Liver (tissue), 9 donors: Measurements from ENCODE around the gene NKD1. TPM values are rescaled to one million over a fixed set of nuclear protein-coding genes. Genes with fewer than 3 reads are reported as not detected.

ENCODE experiments used
- DNase-seq: peaks from one replicate; pipeline ENCODE4 v3.0.0-alpha.2; 2017; ENCODE audit warnings: low spot score
- H3K27ac ChIP-seq, 2 donors: one replicate each; pipeline ENCODE4 v1.7.0; 2013; ENCODE audit warnings: inconsistent platforms in 2 of 2, low read length in 2 of 2, control low read depth in 1 of 2, low read depth in 1 of 2, mild to moderate bottlenecking in 1 of 2
- H3K27me3 ChIP-seq, 4 donors: one replicate each; pipeline versions ENCODE4 v1.6.1 to v1.7.0; 2013; ENCODE audit warnings: low read length in 3 of 4, inconsistent platforms in 1 of 4, mild to moderate bottlenecking in 1 of 4, moderate library complexity in 1 of 4; ENCODE audit not compliant: control insufficient read depth in 4 of 4, insufficient read depth in 4 of 4
- H3K36me3 ChIP-seq, 4 donors: one replicate each; pipeline versions ENCODE4 v1.6.1 to v1.7.0; 2013; ENCODE audit warnings: low read length in 3 of 4, mild to moderate bottlenecking in 3 of 4, low read depth in 1 of 4, moderate library complexity in 1 of 4; ENCODE audit not compliant: control insufficient read depth in 4 of 4, insufficient read depth in 3 of 4
- H3K4me1 ChIP-seq, 4 donors: one replicate each; pipeline versions ENCODE4 v1.6.1 to v1.7.0; 2013; ENCODE audit warnings: low read length in 3 of 4, mild to moderate bottlenecking in 3 of 4, moderate library complexity in 1 of 4; ENCODE audit not compliant: control insufficient read depth in 4 of 4, insufficient read depth in 4 of 4
- H3K4me3 ChIP-seq, 3 donors: one replicate each; pipeline versions ENCODE4 v1.6.1 to v1.7.0; 2013; ENCODE audit warnings: low read length in 3 of 3, control low read depth in 1 of 3, low read depth in 1 of 3, mild to moderate bottlenecking in 1 of 3
- H3K9ac ChIP-seq, 2 donors: one replicate each; pipeline ENCODE4 v1.7.0; 2013; ENCODE audit warnings: low read length in 2 of 2, mild to moderate bottlenecking in 2 of 2, moderate library complexity in 2 of 2, control low read depth in 1 of 2, low read depth in 1 of 2
- H3K9me3 ChIP-seq, 4 donors: one replicate each; pipeline versions ENCODE4 v1.6.1 to v1.7.0; 2013; ENCODE audit warnings: low read length in 3 of 4; ENCODE audit not compliant: control insufficient read depth in 4 of 4
- ATF3 ChIP-seq: IDR thresholded peaks from 2 replicates; pipeline ENCODE4 v1.6.1; 2016; ENCODE audit warnings: antibody characterized with exemption
- EGR1 ChIP-seq, 2 donors: IDR thresholded peaks; 2 replicates each; pipeline ENCODE4 v1.6.1; 2016 to 2018; ENCODE audit warnings: antibody characterized with exemption in 2 of 2, low read depth in 2 of 2
- FOXA1 ChIP-seq: IDR thresholded peaks from 2 replicates; pipeline ENCODE4 v1.6.1; 2016; ENCODE audit warnings: antibody characterized with exemption
- FOXA2 ChIP-seq: IDR thresholded peaks from 2 replicates; pipeline ENCODE4 v1.6.1; 2016; ENCODE audit warnings: antibody characterized with exemption
- GABPA ChIP-seq, 2 donors: IDR thresholded peaks in 1 of 2; conservative IDR thresholded peaks in 1 of 2; 2 replicates each; pipeline ENCODE4 v1.6.1; 2016; ENCODE audit warnings: antibody characterized with exemption in 2 of 2, mild to moderate bottlenecking in 1 of 2, moderate library complexity in 1 of 2
- HNF4A ChIP-seq, 2 donors: conservative IDR thresholded peaks; 2 replicates each; pipeline ENCODE4 v1.6.1; 2016; ENCODE audit warnings: antibody characterized with exemption in 2 of 2, mild to moderate bottlenecking in 2 of 2
- HNF4G ChIP-seq: IDR thresholded peaks from 2 replicates; pipeline ENCODE4 v1.6.1; 2016; ENCODE audit warnings: antibody characterized with exemption
- JUND ChIP-seq, 2 donors: IDR thresholded peaks; 2 replicates each; pipeline ENCODE4 v1.6.1; 2016; ENCODE audit warnings: antibody characterized with exemption in 2 of 2
- NR2F2 ChIP-seq: IDR thresholded peaks from 2 replicates; pipeline ENCODE4 v1.6.1; 2016; ENCODE audit warnings: antibody characterized with exemption
- RXRA ChIP-seq, 2 donors: IDR thresholded peaks; 2 replicates each; pipeline ENCODE4 v1.6.1; 2017 to 2018; ENCODE audit warnings: antibody characterized with exemption in 2 of 2, mild to moderate bottlenecking in 1 of 2
- SP1 ChIP-seq: IDR thresholded peaks from 2 replicates; pipeline ENCODE4 v1.6.1; 2018; ENCODE audit warnings: antibody characterized with exemption, mild to moderate bottlenecking
- TAF1 ChIP-seq: conservative IDR thresholded peaks from 2 replicates; pipeline ENCODE4 v1.6.1; 2016; ENCODE audit warnings: antibody characterized with exemption, mild to moderate bottlenecking
- YY1 ChIP-seq: IDR thresholded peaks from 2 replicates; pipeline ENCODE4 v1.6.1; 2016; ENCODE audit warnings: antibody characterized with exemption, mild to moderate bottlenecking
- WGBS: extraction: QIAGEN DNeasy Blood & Tissue Kit; methylation state at CpG from one replicate; pipeline ENCODE4 v1.1.7; 2013; 5-methylcytosine and 5-hydroxymethylcytosine counted together
- polyA plus RNA-seq, 2 donors: library from polyadenylated mRNA; stranded (reverse) in 1 of 2; unstranded in 1 of 2; fragments of 200-250 nt in 1 of 2; fragments of >200 nt in 1 of 2; fragmentation: Nextera tagmentation in 1 of 2; extraction: Ambion mirVana in 1 of 2; gene quantifications; one replicate each; pipeline versions ENCODE4 v1.2.1 to v1.2.3, GENCODE V29; 2013 to 2015
- total RNA-seq, 2 donors: library from RNA; depleted of rRNA; stranded (reverse); fragments of >200 nt; gene quantifications; one replicate each; pipeline ENCODE4 v1.2.3, GENCODE V29; 2014
- TF ChIP-seq, protein P1 (sequence below): IDR thresholded peaks from 2 replicates; pipeline ENCODE4 v1.6.1; 2016; ENCODE audit warnings: antibody characterized with exemption
- TF ChIP-seq, protein P2 (sequence below): IDR thresholded peaks from 2 replicates; pipeline ENCODE4 v1.6.1; 2016; ENCODE audit warnings: antibody characterized with exemption, mild to moderate bottlenecking
- TF ChIP-seq, protein P3 (sequence below): IDR thresholded peaks from 2 replicates; pipeline ENCODE4 v1.6.1; 2016; ENCODE audit warnings: antibody characterized with exemption
- TF ChIP-seq, protein P4 (sequence below): fragments of 150-350 bp; IDR thresholded peaks from 2 replicates; pipeline ENCODE4 v1.5.1; 2017; ENCODE audit warnings: improper control_type of control experiment, low read depth, low read length; ENCODE audit not compliant: missing input control
- donor health status: healthy.
- donor health status: healthy.
- donor health status: healthy.
- donor health status: healthy.
- donor health status: healthy.

Gene NKD1
- total and polyA plus RNA-seq, 4 donors, result 0.28 to 3.5 (median 0.85) TPM

GRCh38 chr16:50655558-50656055 is 107.4 kb downstream of the NKD1 start (continued):
- TF ChIP-seq, protein P1, sequence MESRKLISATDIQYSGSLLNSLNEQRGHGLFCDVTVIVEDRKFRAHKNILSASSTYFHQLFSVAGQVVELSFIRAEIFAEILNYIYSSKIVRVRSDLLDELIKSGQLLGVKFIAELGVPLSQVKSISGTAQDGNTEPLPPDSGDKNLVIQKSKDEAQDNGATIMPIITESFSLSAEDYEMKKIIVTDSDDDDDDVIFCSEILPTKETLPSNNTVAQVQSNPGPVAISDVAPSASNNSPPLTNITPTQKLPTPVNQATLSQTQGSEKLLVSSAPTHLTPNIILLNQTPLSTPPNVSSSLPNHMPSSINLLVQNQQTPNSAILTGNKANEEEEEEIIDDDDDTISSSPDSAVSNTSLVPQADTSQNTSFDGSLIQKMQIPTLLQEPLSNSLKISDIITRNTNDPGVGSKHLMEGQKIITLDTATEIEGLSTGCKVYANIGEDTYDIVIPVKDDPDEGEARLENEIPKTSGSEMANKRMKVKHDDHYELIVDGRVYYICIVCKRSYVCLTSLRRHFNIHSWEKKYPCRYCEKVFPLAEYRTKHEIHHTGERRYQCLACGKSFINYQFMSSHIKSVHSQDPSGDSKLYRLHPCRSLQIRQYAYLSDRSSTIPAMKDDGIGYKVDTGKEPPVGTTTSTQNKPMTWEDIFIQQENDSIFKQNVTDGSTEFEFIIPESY, result no peak
- TF ChIP-seq YY1, result no peak

DNA sequence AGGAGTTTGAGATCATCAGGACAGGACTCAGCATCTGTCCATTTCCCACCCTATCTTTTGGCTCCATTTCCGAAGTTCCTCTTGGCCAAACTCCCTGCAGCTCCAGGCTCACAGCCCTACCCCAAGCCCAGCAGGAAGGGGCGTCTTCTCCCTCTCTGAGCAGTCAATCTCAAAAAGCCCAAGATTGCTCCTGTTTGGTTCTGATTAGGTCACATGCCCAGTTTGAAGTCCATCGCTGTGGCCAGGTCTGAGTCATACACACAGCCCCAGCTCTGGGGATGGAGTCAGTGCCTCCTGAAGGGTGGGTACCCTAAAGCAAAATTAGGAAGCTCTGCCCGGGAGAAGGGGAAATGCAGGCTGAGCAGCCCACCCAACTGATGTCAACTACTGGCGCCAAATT is 109.0 kb downstream of the NKD1 start:
- TF ChIP-seq, protein P2, sequence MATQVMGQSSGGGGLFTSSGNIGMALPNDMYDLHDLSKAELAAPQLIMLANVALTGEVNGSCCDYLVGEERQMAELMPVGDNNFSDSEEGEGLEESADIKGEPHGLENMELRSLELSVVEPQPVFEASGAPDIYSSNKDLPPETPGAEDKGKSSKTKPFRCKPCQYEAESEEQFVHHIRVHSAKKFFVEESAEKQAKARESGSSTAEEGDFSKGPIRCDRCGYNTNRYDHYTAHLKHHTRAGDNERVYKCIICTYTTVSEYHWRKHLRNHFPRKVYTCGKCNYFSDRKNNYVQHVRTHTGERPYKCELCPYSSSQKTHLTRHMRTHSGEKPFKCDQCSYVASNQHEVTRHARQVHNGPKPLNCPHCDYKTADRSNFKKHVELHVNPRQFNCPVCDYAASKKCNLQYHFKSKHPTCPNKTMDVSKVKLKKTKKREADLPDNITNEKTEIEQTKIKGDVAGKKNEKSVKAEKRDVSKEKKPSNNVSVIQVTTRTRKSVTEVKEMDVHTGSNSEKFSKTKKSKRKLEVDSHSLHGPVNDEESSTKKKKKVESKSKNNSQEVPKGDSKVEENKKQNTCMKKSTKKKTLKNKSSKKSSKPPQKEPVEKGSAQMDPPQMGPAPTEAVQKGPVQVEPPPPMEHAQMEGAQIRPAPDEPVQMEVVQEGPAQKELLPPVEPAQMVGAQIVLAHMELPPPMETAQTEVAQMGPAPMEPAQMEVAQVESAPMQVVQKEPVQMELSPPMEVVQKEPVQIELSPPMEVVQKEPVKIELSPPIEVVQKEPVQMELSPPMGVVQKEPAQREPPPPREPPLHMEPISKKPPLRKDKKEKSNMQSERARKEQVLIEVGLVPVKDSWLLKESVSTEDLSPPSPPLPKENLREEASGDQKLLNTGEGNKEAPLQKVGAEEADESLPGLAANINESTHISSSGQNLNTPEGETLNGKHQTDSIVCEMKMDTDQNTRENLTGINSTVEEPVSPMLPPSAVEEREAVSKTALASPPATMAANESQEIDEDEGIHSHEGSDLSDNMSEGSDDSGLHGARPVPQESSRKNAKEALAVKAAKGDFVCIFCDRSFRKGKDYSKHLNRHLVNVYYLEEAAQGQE, result no peak
- TF ChIP-seq TAF1 (no peak), NR2F2 (no peak), HNF4G (no peak), FOXA1 (no peak), ATF3 (no peak), EGR1 (IDR thresholded peaks at IDR 0.05; ENCODE audit: low read depth in 2 of 2) (no peak), FOXA2 (no peak), SP1 (no peak), JUND (IDR thresholded peaks at IDR 0.05) (no peak), HNF4A (conservative IDR thresholded peaks at IDR 0.05) (no peak), YY1 (no peak)
- TF ChIP-seq, protein P3, sequence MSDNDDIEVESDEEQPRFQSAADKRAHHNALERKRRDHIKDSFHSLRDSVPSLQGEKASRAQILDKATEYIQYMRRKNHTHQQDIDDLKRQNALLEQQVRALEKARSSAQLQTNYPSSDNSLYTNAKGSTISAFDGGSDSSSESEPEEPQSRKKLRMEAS, result no peak
- TF ChIP-seq, protein P1, result no peak
- 72% methylated on average over 5 of the region's 5 CpGs for WGBS
- DNase-seq, result no peak

GRCh38 chr16:50659806-50660205 is 111.6 kb downstream of the NKD1 start:
- no peak overlapping the region for H3K27ac ChIP-seq
- H3K4me3 ChIP-seq, result no peak overlapping the region
- H3K27me3 ChIP-seq, result no peaks in the 10 kb centered on the region
- no peak for DNase-seq
- H3K36me3 ChIP-seq, result no peaks in the 10 kb centered on the region
- peaks cover 0 to under 1% (median 0%) of the 10 kb centered on the region in 4 donors for H3K4me1 ChIP-seq
- WGBS, result 89% methylated on average over 5 of the region's 5 CpGs
- no peaks in the 10 kb centered on the region for H3K9me3 ChIP-seq
- no peak overlapping the region for H3K9ac ChIP-seq
- TF ChIP-seq HNF4A (conservative IDR thresholded peaks at IDR 0.05) (no peak), RXRA (IDR thresholded peaks at IDR 0.05) (no peak), NR2F2 (no peak), FOXA1 (no peak), GABPA (IDR thresholded peaks at IDR 0.05 in 1 of 2, conservative IDR thresholded peaks at IDR 0.05 in 1 of 2) (no peak), SP1 (no peak), EGR1 (IDR thresholded peaks at IDR 0.05; ENCODE audit: low read depth in 2 of 2) (no peak), JUND (IDR thresholded peaks at IDR 0.05) (no peak), ATF3 (no peak)
- TF ChIP-seq, protein P4, sequence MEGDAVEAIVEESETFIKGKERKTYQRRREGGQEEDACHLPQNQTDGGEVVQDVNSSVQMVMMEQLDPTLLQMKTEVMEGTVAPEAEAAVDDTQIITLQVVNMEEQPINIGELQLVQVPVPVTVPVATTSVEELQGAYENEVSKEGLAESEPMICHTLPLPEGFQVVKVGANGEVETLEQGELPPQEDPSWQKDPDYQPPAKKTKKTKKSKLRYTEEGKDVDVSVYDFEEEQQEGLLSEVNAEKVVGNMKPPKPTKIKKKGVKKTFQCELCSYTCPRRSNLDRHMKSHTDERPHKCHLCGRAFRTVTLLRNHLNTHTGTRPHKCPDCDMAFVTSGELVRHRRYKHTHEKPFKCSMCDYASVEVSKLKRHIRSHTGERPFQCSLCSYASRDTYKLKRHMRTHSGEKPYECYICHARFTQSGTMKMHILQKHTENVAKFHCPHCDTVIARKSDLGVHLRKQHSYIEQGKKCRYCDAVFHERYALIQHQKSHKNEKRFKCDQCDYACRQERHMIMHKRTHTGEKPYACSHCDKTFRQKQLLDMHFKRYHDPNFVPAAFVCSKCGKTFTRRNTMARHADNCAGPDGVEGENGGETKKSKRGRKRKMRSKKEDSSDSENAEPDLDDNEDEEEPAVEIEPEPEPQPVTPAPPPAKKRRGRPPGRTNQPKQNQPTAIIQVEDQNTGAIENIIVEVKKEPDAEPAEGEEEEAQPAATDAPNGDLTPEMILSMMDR, result no peak
- TF ChIP-seq, protein P1, result no peak
- TF ChIP-seq, protein P3, result no peak

More for the DNA sequence above, 109.0 kb downstream of the NKD1 start:
- Histone ChIP-seq H3K4me1 (no peaks in the 10 kb centered on the region), H3K27ac (no peak overlapping the region), H3K27me3 (no peaks in the 10 kb centered on the region), H3K36me3 (no peaks in the 10 kb centered on the region), H3K9ac (no peak overlapping the region), H3K9me3 (no peaks in the 10 kb centered on the region), H3K4me3 (no peak overlapping the region)
